Breast epithelium (tissue), 3 donors: Measurements from ENCODE around the gene OR2V1.

ENCODE experiments used
- CTCF ChIP-seq, 3 donors: fragments of 450-650 bp; IDR thresholded peaks; one replicate each; pipeline ENCODE4 v1.5.1; 2016 to 2017; ENCODE audit warnings: antibody characterized with exemption in 3 of 3, mild to moderate bottlenecking in 3 of 3, moderate library complexity in 3 of 3
- POLR2AphosphoS5 ChIP-seq, 3 donors: sonication (generic); formaldehyde crosslinking; IDR thresholded peaks; one replicate each; pipeline ENCODE4 v1.6.1; 2017; ENCODE audit warnings: antibody characterized with exemption in 3 of 3

- no peak for TF ChIP-seq CTCF (IDR thresholded peaks at IDR 0.05)
- no peak for TF ChIP-seq POLR2AphosphoS5 (IDR thresholded peaks at IDR 0.05)
Measured at GRCh38 chr5:181105391-181106025, 25.5 kb downstream of the OR2V1 start.
